Measurements from ENCODE around the gene INAFM1.

INAFM1 gene

GRCh38 chr19:47273313-47274070, 1.2 kb upstream of the INAFM1 start (continued):
- TF ChIP-seq PRDM10 (tag by site-specific recombination; IDR thresholded peaks at IDR 0.05) (peak; percentile 77), AEBP2 (tag by site-specific recombination; IDR thresholded peaks at IDR 0.05; ENCODE audit: borderline replicate concordance) (no peak), ZEB2 (tag by site-specific recombination; IDR thresholded peaks at IDR 0.05) (peak; percentile 75), ZNF664 (tag by site-specific recombination; IDR thresholded peaks at IDR 0.05) (no peak), TCF7L2 (IDR thresholded peaks at IDR 0.05; ENCODE audit: borderline replicate concordance, low read depth, low read length) (no peak), ZNF561 (tag by site-specific recombination; IDR thresholded peaks at IDR 0.05; ENCODE audit: borderline replicate concordance) (peak; percentile 65; the same call in 1 of the 2 replicates), ZNF785 (tag by site-specific recombination; IDR thresholded peaks at IDR 0.05) (0 out of 2 replicates have a peak, but pooled peaks have one; percentile 39), ZFP69B (tag by site-specific recombination; IDR thresholded peaks at IDR 0.05) (peak; percentile 94), PATZ1 (tag by site-specific recombination; IDR thresholded peaks at IDR 0.05) (peak; percentile 62), ZNF146 (tag by site-specific recombination; IDR thresholded peaks at IDR 0.05) (no peak), WT1 (tag by site-specific recombination; IDR thresholded peaks at IDR 0.05) (no peak; the same call in 1 of the 2 replicates), ZNF777 (tag by site-specific recombination; IDR thresholded peaks at IDR 0.05; ENCODE audit: borderline replicate concordance) (peak; percentile 52), ZNF214 (tag by site-specific recombination; IDR thresholded peaks at IDR 0.05; ENCODE audit: borderline replicate concordance) (no peak), SCRT2 (tag by site-specific recombination; IDR thresholded peaks at IDR 0.05) (no peak), GFI1B (tag by site-specific recombination; IDR thresholded peaks at IDR 0.05) (no peak), ZFP41 (tag by site-specific recombination; IDR thresholded peaks at IDR 0.05; ENCODE audit: borderline replicate concordance) (no peak), ZBTB6 (tag by site-specific recombination; IDR thresholded peaks at IDR 0.05) (no peak), HOXD13 (CRISPR knock-in tag; IDR thresholded peaks at IDR 0.05; ENCODE audit: borderline replicate concordance) (no peak), ZBTB17 (tag by site-specific recombination; IDR thresholded peaks at IDR 0.05) (peak; percentile 95), KLF9 (tag by site-specific recombination; IDR thresholded peaks at IDR 0.05; ENCODE audit: low read depth) (peak; percentile 36; the same call in 1 of the 2 replicates), ZNF580 (tag by site-specific recombination; IDR thresholded peaks at IDR 0.05) (no peak)
